ENCODE results near the gene FBN3.
"Not testable (repeated sequence)": the region's sequence is repeated elsewhere in the genome, so short reads cannot be mapped to it uniquely, and the experiment has no call there.

The FBN3 gene

GRCh38 chr19:8120636-8121480 lies 28.5 kb downstream of the FBN3 start:
- in situ Hi-C loops (cut with HindIII; ENCODE audit: low sequenced_read_pairs) = no loop called here

- in situ Hi-C loops (cut with HindIII; ENCODE audit: low sequenced_read_pairs) = no loop called here
These were observed 31.4 kb downstream of the FBN3 start for GRCh38 chr19:8117991-8118390.

GRCh38 chr19:8116437-8117293 lies 32.7 kb downstream of the FBN3 start:
- in situ Hi-C loops (cut with HindIII; ENCODE audit: low sequenced_read_pairs) = no loop called here

GRCh38 chr19:8115805-8116396 lies 33.5 kb downstream of the FBN3 start:
- in situ Hi-C loops (cut with HindIII; ENCODE audit: low sequenced_read_pairs) = no loop called here

GRCh38 chr19:8113017-8113416 lies 36.4 kb downstream of the FBN3 start:
- in situ Hi-C loops (cut with HindIII; ENCODE audit: low sequenced_read_pairs) = no loop called here

- in situ Hi-C loops (cut with HindIII; ENCODE audit: low sequenced_read_pairs) = no loop called here
These were observed 38.0 kb downstream of the FBN3 start for GRCh38 chr19:8111376-8111775.

- in situ Hi-C loops (cut with HindIII; ENCODE audit: low sequenced_read_pairs) = no loop called here
These were observed 38.5 kb downstream of the FBN3 start for GRCh38 chr19:8110931-8111330.

- in situ Hi-C loops (cut with HindIII; ENCODE audit: low sequenced_read_pairs) = loop anchor here (5.0 kb wide), 1 partner anchor 38 kb away; no protein-coding TSS in a partner anchor
These were observed 39.3 kb downstream of the FBN3 start for GRCh38 chr19:8109890-8110662.

- in situ Hi-C loops (cut with HindIII; ENCODE audit: low sequenced_read_pairs) = loop anchor here (5.0 kb wide), 1 partner anchor 37 kb away; no protein-coding TSS in a partner anchor
These were observed 39.9 kb downstream of the FBN3 start for GRCh38 chr19:8109455-8109854.

GRCh38 chr19:8108560-8109445 lies 40.6 kb downstream of the FBN3 start:
- in situ Hi-C loops (cut with HindIII; ENCODE audit: low sequenced_read_pairs) = loop anchor here (5.0 kb wide), 1 partner anchor 37 kb away; no protein-coding TSS in a partner anchor

- in situ Hi-C loops (cut with HindIII; ENCODE audit: low sequenced_read_pairs) = loop anchor here (5.0 kb wide), 1 partner anchor 35 kb away; no protein-coding TSS in a partner anchor
These were observed 42.0 kb downstream of the FBN3 start for GRCh38 chr19:8107301-8107903.

GRCh38 chr19:8105471-8105870 lies 43.9 kb downstream of the FBN3 start:
- in situ Hi-C loops (cut with HindIII; ENCODE audit: low sequenced_read_pairs) = loop anchor here (5.0 kb wide), 1 partner anchor 33 kb away; no protein-coding TSS in a partner anchor

- in situ Hi-C loops (cut with HindIII; ENCODE audit: low sequenced_read_pairs) = not testable (repeated sequence)
These were observed 47.5 kb downstream of the FBN3 start for GRCh38 chr19:8101910-8102309.

GRCh38 chr19:8101311-8101710 lies 48.1 kb downstream of the FBN3 start:
- in situ Hi-C loops (cut with HindIII; ENCODE audit: low sequenced_read_pairs) = no loop called here

- in situ Hi-C loops (cut with HindIII; ENCODE audit: low sequenced_read_pairs) = no loop called here
These were observed 51.5 kb downstream of the FBN3 start for GRCh38 chr19:8097681-8098567.

GRCh38 chr19:8097198-8097597 lies 52.2 kb downstream of the FBN3 start:
- in situ Hi-C loops (cut with HindIII; ENCODE audit: low sequenced_read_pairs) = no loop called here

GRCh38 chr19:8096071-8096470 lies 53.3 kb downstream of the FBN3 start:
- in situ Hi-C loops (cut with HindIII; ENCODE audit: low sequenced_read_pairs) = no loop called here

GRCh38 chr19:8095354-8095886 lies 54.0 kb downstream of the FBN3 start:
- in situ Hi-C loops (cut with HindIII; ENCODE audit: low sequenced_read_pairs) = no loop called here
